Activated CD4-positive, CD25-positive, alpha-beta regulatory T cell treated with anti-CD3 and anti-CD28 coated beads, Interleukin-2, amount 50 U/mL, for 16 hours (primary cell): ENCODE data around the gene ADAM19.
"Not testable (repeated sequence)": the region's sequence is repeated elsewhere in the genome, so short reads cannot be mapped to it uniquely, and the experiment has no call there.

Experiments
- DNase-seq: peaks from one replicate; pipeline ENCODE4 v3.0.0-alpha.2; 2020; ENCODE audit warnings: low read depth, low spot score

The ADAM19 gene

DNA sequence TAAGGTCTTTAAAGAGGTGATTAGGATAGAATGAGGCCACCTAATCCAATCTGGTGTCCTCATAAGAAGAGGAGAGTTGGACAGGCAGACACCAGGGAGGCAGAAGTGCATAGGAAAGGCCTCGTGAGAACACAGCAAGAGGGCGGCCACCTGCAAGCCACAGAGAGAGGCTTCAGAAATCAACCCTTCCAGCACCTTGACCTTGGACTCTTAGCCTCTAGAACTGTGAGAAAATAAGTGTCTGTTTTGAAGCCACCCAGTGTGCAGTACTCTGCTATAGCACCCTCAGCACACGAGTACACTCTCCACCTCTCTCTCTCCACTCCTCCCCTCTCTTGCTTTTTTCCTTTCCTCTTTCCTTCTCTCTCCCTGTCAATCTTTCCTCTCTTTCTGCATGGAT is 88.7 kb downstream of the ADAM19 start:
- no peak for DNase-seq

GRCh38 chr5:157486221-157486681 is 89.3 kb downstream of the ADAM19 start:
- no peak for DNase-seq

DNA sequence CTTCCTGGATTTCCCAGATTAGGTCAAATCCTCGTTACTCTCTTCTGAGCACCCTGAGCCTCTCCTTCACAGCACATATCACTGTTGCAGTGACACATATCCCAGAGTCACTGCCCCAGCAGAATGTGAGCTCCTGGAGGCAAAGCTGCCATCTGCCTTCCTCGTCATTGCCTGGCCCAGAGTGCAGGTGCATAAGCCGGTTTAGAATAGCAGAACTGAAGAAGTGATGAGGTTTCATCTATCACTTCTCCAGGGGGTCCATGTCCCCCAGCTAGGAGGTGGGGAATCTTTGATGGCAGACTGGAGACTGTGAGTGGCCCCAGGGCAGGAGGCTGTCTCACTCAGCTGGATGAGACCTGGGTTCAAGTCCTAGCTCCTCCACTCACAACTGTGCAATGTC is 89.8 kb downstream of the ADAM19 start:
- DNase-seq = no peak

GRCh38 chr5:157485340-157485739 is 90.2 kb downstream of the ADAM19 start:
- no peak for DNase-seq

DNA sequence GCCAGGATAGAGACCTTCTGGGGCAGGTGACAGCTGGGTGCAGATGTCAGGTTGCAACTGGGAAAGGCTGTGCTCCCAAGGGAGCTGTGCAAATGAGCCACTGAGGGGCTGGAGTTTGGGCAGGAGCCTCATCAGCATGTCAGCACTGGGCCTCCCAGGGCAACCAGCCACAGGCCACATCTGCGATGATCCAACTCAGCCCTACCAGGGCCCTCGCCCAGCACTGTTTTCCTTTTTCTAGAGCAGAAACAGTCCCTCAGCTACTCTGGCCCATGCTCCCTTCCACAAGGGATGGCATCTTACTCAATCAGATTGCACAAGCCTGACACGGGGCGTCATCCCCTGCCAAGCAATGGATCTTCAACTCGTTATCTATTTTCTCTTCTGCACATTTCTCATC is 90.8 kb downstream of the ADAM19 start:
- DNase-seq = no peak

DNA sequence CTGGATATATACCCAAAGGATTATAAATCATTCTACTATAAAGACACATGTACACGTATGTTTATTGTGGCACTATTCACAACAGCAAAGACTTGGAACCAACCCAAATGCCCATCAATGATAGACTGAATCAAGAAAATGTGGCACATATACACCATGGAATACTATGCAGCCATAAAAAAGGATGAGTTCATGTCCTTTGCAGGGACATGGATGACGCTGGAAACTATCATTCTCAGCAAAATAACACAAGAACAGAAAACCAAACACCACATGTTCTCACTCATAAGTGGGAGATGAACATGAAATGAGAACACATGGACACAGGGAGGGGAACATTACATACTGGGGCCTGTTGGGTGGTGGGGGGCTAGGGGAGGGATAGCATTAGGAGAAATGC is 92.9 kb downstream of the ADAM19 start:
- not testable (repeated sequence) for DNase-seq

DNA sequence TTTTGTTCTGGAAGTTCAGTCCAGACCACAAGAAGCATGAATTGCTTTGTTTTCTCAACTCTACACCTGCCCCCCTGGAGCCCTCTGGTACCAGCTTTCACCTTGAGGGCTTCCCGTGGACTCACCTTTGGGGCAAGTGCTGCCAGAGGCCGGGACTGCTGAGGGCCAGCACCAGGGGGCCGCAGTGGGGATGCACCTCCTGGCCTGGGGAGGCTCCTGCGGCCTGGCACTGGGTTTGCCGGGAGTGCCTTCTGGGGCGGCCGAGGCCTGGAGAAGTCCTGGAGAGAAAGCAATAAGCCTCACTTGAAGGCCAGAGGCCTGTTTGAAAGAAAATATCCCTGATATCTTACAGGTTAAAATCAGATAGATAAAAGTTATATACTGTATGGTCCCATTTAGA is 93.9 kb downstream of the ADAM19 start:
- no peak for DNase-seq

DNA sequence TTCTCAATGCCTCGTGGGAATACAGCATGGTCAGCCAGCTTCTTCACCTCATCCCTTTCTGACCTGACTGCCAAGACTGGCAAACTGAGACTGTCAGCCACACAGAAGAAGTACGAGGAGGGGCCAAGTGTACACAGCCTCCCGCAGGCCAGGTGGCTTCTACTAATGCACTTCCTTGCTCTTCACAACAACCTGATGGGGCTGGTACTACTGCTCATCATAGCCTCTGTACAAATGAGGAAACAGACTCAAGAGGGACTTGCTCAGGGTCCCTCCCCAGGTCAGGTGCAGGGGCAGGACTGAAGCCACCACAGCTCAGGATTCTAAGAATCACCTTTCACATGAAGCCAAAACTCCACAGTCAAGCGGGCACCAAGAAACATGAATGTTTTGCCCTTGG is 94.3 kb downstream of the ADAM19 start:
- DNase-seq = no peak

DNA sequence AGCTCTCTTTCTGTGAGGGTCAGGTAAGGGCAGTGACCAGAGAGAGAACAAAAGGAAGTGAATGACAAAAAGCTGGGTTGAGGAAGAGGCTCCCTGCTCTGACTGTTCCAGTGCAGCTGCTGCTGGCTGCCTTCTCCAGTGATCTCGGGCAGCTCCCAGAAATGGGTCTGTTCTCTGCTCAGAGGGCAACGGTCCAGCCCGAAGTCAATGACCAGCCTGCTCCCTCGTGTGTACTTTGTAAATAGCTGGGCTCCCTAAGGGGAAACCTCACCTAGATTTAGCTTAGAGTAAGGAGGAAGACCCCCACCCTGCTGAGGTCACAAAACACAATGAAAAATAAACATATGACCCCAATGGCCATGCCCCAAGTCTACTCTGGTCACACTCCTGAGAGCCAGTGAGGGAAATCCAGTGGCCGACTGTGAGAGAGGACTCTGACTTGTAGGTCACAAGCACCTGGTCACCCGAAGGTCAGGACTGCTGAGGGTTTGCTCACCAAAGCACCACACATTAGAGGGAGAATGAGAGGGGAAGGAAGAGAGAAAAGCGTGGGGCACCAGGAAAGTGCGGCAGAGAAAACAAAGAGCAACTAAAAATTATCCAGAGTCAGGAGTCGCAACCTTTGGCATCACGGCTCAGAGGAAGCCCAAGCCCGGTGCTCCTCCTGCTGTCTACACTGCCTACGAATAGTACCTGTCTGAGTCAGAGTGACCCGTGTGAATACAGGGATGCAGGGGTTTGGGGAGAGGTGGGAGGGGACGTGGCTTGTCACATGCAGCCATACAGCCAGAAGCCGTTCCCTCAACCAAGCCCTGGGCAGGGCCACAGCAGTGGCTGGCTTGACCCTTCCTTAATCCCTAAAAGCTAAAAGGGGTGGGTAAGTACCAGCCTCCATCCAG is 95.7 kb downstream of the ADAM19 start:
- no peak for DNase-seq

DNA sequence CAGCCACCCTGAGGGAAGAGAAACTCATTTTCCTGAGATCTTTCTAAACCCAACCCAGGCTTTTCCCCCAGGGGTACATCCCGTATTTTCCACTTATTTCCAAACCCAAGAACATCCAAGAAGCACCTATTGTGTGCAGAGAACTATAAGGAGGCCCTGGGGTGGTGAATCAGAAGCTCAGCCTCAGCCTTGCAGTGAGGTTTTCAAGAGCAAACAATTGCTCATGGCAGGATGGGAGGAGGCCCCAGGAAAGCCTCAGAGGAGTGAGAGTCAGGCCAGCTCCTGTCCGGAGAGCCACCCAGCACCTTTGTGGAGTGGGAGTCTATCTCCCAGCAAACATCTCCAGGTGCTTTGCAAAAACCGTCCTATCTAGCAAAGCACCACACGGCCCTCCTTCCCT is 96.4 kb downstream of the ADAM19 start:
- DNase-seq = no peak

DNA sequence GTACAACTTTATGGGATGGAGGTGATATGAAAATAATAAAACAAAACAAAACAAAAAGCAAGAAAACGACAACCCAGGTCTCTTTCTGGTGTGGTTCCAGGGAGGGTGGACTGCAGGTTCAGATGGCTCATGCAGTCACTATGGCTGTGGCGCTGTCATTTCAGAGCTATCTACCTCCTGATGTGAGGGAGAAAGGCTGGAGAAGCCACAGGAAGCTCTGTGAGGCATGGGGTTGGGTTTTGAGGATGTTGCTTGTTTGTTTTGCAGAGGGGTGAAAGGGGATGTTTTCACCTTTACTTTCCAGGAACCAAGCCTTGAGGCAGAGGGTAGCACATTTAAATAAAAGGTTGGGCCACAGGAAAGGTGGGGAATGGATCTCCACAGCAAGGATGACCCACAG is 96.8 kb downstream of the ADAM19 start:
- no peak for DNase-seq

GRCh38 chr5:157477814-157478494 is 97.6 kb downstream of the ADAM19 start:
- DNase-seq = no peak

DNA sequence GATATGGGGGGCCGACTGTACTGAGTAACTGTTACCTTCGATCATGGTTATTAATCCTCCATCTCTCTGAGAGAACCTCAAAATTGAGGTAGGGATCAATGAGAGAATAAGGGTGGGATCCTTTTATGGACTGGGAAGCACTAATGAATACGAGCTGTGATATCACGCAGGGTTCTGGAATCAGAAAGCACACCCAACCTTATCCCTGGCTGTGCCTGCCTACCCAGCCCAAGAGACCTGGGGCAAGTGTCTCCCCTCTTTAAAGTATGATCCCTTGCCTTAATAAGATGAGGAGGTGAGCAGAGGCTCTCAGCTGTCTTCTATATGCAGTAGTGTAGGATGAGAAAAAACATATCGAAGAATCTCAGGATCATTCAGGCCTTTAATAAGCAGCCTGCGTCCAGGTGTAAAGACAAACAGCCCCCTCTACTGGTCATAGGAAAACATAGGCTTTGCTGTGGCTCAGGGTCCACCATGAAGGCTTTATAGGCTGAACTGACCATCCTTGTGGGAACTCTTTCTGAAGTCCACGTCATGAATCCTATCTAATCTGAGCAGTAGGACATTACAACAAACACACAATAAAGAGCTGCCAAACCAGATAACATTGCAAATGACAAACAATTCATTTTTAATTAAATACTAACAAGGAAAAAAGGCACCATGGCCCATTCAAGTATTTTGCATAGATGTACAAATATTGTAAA is 98.7 kb downstream of the ADAM19 start:
- DNase-seq = no peak

DNA sequence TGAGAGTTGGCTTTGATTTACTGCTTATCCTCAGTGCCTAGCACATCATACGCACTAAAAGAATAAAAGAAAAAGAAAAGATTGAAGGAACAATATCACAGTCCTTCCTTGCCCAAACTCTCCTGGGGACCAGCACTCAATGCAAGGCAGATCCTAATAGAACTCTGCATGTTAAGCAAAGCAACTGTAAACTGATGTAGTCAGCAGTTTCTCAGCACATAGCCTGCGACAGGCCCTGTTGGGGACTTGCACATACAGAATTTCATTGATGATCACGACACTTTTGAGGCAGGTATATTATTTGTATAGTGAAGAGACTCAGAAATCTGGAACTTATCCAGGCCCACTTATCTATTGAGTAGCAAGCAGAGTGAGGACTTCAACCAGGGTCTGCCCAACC is 100.1 kb downstream of the ADAM19 start:
- no peak for DNase-seq

DNA sequence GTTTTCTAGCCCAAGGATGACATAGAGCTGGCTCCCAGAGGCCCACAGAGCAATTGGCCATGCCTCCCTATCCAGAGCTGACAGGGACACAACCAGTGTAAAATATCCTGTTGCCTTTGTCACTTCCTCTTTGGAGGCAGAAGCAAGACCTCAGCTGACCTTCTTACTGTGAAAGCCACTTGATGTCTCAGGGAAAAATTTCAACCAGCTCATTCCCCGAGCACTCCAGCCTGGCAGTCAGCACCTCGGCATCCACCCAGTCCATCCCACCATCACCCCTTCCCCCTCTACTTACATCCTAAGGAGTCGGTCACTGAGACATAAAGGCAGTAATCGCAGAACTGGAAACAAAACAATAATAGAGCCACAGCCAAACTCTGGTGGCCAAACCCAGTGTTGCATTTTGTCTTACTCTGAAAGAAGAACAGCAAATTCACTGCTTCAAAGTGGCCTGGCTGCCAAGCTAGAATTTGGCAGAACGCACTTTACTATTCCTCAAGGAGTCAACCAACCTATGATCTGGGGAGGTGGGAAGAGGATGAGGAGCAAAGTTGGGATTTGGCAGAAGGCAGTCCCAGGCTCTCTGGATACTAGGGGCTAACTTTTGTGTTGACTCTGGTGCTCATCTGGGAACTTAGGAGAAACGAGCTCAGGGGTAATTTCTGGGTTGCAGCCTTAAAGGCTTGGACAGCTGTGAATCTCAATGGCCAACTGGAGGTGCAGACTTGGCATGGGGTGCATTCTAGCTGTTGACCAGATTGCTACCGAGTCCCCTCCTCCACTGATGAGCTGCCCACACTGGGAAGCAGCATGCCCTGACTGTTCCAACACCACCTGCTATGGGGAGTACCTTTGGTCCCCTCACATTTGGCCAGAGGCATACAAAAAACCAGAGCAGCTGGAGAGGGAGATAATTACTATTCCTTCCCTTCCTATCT is 101.9 kb downstream of the ADAM19 start:
- DNase-seq = no peak

DNA sequence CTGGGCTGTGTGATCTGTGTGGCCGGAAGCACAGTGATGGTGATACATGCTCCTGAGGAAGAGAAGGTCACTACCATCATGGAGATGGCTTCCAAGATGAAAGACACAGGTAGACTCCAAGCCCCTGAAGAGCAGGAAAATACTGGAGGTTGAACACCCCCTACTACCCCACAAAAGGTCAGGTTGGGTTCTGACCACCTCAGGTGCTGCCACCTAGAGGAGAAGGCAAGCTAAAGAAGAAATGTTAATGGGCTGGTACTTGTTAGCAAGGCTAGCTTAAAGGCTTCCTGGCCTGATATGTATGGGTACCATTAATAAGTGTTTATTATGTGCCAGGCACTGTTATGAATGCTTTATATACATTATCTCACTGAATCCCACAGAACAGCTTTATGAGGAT is 103.9 kb downstream of the ADAM19 start:
- no peak for DNase-seq

DNA sequence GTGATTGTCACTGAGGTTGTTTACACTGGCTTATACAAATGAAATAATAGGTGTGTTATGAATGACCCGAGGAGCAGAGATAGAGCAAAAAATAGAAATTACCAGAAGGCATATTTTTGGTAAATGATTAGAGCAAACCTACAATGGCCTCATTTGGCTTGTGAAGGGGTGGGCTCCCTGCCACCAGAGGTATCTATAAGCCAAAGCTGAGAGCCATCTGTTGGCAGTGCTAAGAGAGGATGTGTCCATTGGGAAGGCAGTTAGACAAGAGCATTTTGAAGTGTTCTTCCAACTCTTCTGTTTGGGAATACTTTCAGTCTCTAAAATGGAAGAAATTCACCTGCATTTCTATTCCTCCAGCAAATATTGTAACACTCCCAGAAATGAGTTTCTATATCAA is 104.9 kb downstream of the ADAM19 start:
- no peak for DNase-seq

DNA sequence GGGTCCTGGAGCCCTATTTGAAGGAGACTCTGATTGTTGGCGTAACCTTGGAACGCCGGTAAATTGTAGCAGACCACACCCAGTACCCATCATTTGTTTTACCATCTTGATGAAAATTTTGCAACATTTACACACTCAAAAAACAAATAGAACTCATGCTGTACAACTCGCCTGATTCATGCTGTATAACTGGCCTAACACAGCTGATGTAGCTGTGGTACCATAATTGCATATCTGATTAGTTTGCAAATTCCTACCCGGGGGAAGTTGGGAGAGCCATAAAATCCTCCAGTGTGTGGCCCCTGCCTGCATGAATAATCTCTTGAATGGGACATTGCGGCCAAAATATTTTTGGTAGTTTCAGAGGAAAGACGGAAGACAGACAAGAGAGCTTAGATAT is 105.9 kb downstream of the ADAM19 start:
- DNase-seq = no peak

GRCh38 chr5:157469073-157469472 is 106.5 kb downstream of the ADAM19 start:
- no peak for DNase-seq

- no peak for DNase-seq
Observed at GRCh38 chr5:157468293-157468965, 107.1 kb downstream of the ADAM19 start.
